K562 (cell line): Measurements from ENCODE around the gene GPR176. TPM values are rescaled to one million over a fixed set of nuclear protein-coding genes. Genes with fewer than 3 reads are reported as not detected.

Source experiments
- ATAC-seq: fragments of 200-7000 bp; cut with Tn5 transposase; 3 replicates; pipeline ENCODE4 v1.9.1; 2020; ENCODE audit warnings: moderate library complexity
- BruUV-seq: library from RNA; stranded (reverse); fragments of 400-500 nt; replicated peaks from 2 replicates; lab custom pipeline; 2021; lab: Mats Ljungman, UMichigan
- CTCF ChIA-PET: fragments of 300-600 bp; formaldehyde crosslinking; extraction: SDS; loops from one replicate; lab custom pipeline; 2021; ENCODE audit warnings: low intra/inter-chr PET ratio; lab: Yijun Ruan, JAX
- POLR2A ChIA-PET: fragments of 300-600, 350-650 bp; sonication (Branson Sonifier 250); formaldehyde crosslinking; extraction: SDS; loops from one replicate; lab custom pipeline; 2021; ENCODE audit warnings: antibody characterized with exemption, inconsistent platforms; lab: Yijun Ruan, JAX
- DNase-seq, 4 experiments: peaks; one replicate each; pipeline versions ENCODE4 v3.0.0 to v3.0.0-alpha.2; 2011 to 2018; ENCODE audit warnings: low spot score in 3 of 4, mixed read lengths in 3 of 4; ENCODE audit errors: extremely low read depth in 1 of 4
- FAIRE-seq: peaks from 2 replicates; lab custom pipeline; 2011; peaks lifted over from hg19 to GRCh38; lab: Jason Lieb, UNC
- H2AFZ ChIP-seq: 2 replicates; pipeline ENCODE4 v1.6.0; 2011; ENCODE audit warnings: low read depth, low read length, control low read depth, inconsistent platforms
- H3K27ac ChIP-seq: fragments of 200-600 bp; 3 replicates; pipeline ENCODE4 v1.8.0; 2011; ENCODE audit warnings: low read depth, mild to moderate bottlenecking, control low read depth, inconsistent platforms, low read length, moderate library complexity, mixed read lengths; ENCODE audit errors: extremely low read depth
- H3K27me3 ChIP-seq, 2 experiments: fragments of 300-600 bp in 1 of 2; 2 replicates in 1 of 2; 3 replicates in 1 of 2; pipeline versions ENCODE4 v1.6.0 to v1.8.0; 2011; ENCODE audit warnings: inconsistent platforms in 2 of 2, low read length in 2 of 2, mild to moderate bottlenecking in 1 of 2, mixed read lengths in 1 of 2, moderate library complexity in 1 of 2; ENCODE audit not compliant: control insufficient read depth in 2 of 2, insufficient read depth in 2 of 2
- H3K36me3 ChIP-seq: fragments of 300-600 bp; 3 replicates; pipeline ENCODE4 v1.8.0; 2011; ENCODE audit warnings: mild to moderate bottlenecking, low read length, inconsistent platforms; ENCODE audit not compliant: control insufficient read depth, insufficient read depth
- H3K4me1 ChIP-seq, 2 experiments: fragments of 200-600 bp in 1 of 2; replicated peaks in 1 of 2; 2 replicates in 1 of 2; 3 replicates in 1 of 2; pipeline versions ENCODE4 v1.5.1 to v1.8.0; 2011; ENCODE audit warnings: inconsistent platforms in 2 of 2, low read length in 2 of 2, mild to moderate bottlenecking in 1 of 2, mixed read lengths in 1 of 2, moderate library complexity in 1 of 2; ENCODE audit not compliant: control insufficient read depth in 2 of 2, insufficient read depth in 2 of 2
- H3K4me2 ChIP-seq: 2 replicates; pipeline ENCODE4 v1.6.1; 2011; ENCODE audit warnings: low read length, control low read depth, inconsistent platforms, mixed read lengths; ENCODE audit not compliant: insufficient read depth
- H3K4me3 ChIP-seq: fragments of 200-600 bp; sonication (generic), shearing (Covaris generic); 2 replicates; pipeline ENCODE4 v1.5.1; 2016; ENCODE audit warnings: control low read depth, inconsistent platforms
- H3K79me2 ChIP-seq: fragments of 200-600 bp; 3 replicates; pipeline ENCODE4 v1.8.0; 2011; ENCODE audit warnings: low read length, inconsistent platforms; ENCODE audit not compliant: control insufficient read depth, insufficient read depth
- H3K9ac ChIP-seq, 2 experiments: 2 replicates each; pipeline versions ENCODE4 v1.6.0 to v1.6.1; 2011; ENCODE audit warnings: low read depth in 2 of 2, low read length in 2 of 2, control low read depth in 1 of 2, inconsistent platforms in 1 of 2, mild to moderate bottlenecking in 1 of 2, mixed read lengths in 1 of 2; ENCODE audit not compliant: insufficient read depth in 1 of 2
- H3K9me1 ChIP-seq: one replicate; pipeline ENCODE4 v1.6.0; 2011; ENCODE audit warnings: inconsistent platforms, mild to moderate bottlenecking, low read length, moderate library complexity; ENCODE audit not compliant: control insufficient read depth, insufficient read depth
- H3K9me3 ChIP-seq: replicated peaks from 2 replicates; pipeline ENCODE4 v1.5.1; 2011; ENCODE audit warnings: low read depth, low read length, inconsistent platforms; ENCODE audit not compliant: control insufficient read depth, insufficient read depth
- H4K20me1 ChIP-seq: replicated peaks from 2 replicates; pipeline ENCODE4 v1.6.1; 2011; ENCODE audit warnings: low read length, inconsistent platforms, mixed read lengths; ENCODE audit not compliant: control insufficient read depth, insufficient read depth
- ARNT ChIP-seq, 2 experiments: fragments of 450-650 bp; IDR thresholded peaks; 2 replicates each; pipeline ENCODE4 v1.6.1; 2016; ENCODE audit warnings: mild to moderate bottlenecking in 1 of 2
- E4F1 ChIP-seq: fragments of 250-450 bp; sonication (Bioruptor Pico); IDR thresholded peaks from 2 replicates; pipeline ENCODE4 v1.5.0; 2021; ENCODE audit warnings: mild to moderate bottlenecking, borderline replicate concordance
- ELF1 ChIP-seq: fragments of 200-800 bp; sonication (Bioruptor generic); IDR thresholded peaks from 2 replicates; pipeline ENCODE4 v1.6.1; 2016; ENCODE audit warnings: missing genetic modification characterization, missing compliant biosample characterization
- NRF1 ChIP-seq, 2 experiments: fragments of 450-650 bp; IDR thresholded peaks in 1 of 2; conservative IDR thresholded peaks in 1 of 2; 2 replicates each; pipeline ENCODE4 v1.6.1; 2014; ENCODE audit warnings: mild to moderate bottlenecking in 2 of 2
- RBM15 ChIP-seq: fragments of 200-400 bp; formaldehyde crosslinking; IDR thresholded peaks from 2 replicates; pipeline ENCODE4 v1.6.1; 2018; ENCODE audit warnings: mild to moderate bottlenecking, low read length, moderate library complexity; ENCODE audit not compliant: insufficient read depth
- RBM22 ChIP-seq: fragments of 200-400 bp; formaldehyde crosslinking; IDR thresholded peaks from 2 replicates; pipeline ENCODE4 v1.6.1; 2018; ENCODE audit warnings: low read length, low read depth; ENCODE audit not compliant: poor library complexity, severe bottlenecking
- TBP ChIP-seq: optimal IDR thresholded peaks from 2 replicates; pipeline ENCODE3; 2011; ENCODE audit warnings: low read depth, low read length, improper control_type of control experiment
- WHSC1 ChIP-seq: IDR thresholded peaks from one replicate; pipeline ENCODE4 v1.6.1; 2012; ENCODE audit warnings: low read length, control low read depth, inconsistent platforms
- ZNF75A ChIP-seq: fragments of 450-650 bp; formaldehyde crosslinking; IDR thresholded peaks from 2 replicates; pipeline ENCODE4 v1.4.0; 2020; ENCODE audit warnings: mild to moderate bottlenecking
- ZSCAN32 ChIP-seq: fragments of 450-650 bp; formaldehyde crosslinking; IDR thresholded peaks from 2 replicates; pipeline ENCODE4 v1.4.0; 2020; ENCODE audit warnings: mild to moderate bottlenecking, moderate library complexity
- WGBS: fragments of 100-300 bp; shearing (Covaris generic); methylation state at CpG from one replicate; pipeline ENCODE4 v1.1.6; 2016; ENCODE audit warnings: low coverage, mixed read lengths; ENCODE audit not compliant: insufficient coverage; ENCODE audit errors: missing lambda C conversion rate; 5-methylcytosine and 5-hydroxymethylcytosine counted together
- in situ Hi-C: fragments of 300-500 bp; cut with MboI; formaldehyde crosslinking; loops from 4 replicates; pipeline ENCODE4 v1.15.0; 2018; ENCODE audit warnings: inconsistent platforms, mixed read lengths
- intact Hi-C: fragments of 100-400 bp; cut with micrococcal nuclease; formaldehyde crosslinking; loops from 2 replicates; pipeline ENCODE4 v1.14.2; 2022
- polyA plus RNA-seq, 8 experiments: library from polyadenylated mRNA; depleted of rRNA in 4 of 8; stranded (reverse) in 5 of 8; unstranded in 3 of 8; fragments of >200 nt; fragmentation: Nextera tagmentation in 2 of 8; fragmentation: Illumina TruSeq in 1 of 8; extraction: Ambion mirVana in 2 of 8; extraction: Trizol in 1 of 8; gene quantifications; 2 replicates each; pipeline versions ENCODE4 v1.2.1 to v1.2.3, GENCODE V29; 2011 to 2014; ENCODE audit warnings: inconsistent platforms in 1 of 8, missing spikeins in 1 of 8
- total RNA-seq, 7 experiments: library from RNA; depleted of rRNA in 6 of 7; stranded (reverse); fragments of >200 nt in 6 of 7; fragmentation: Illumina TruSeq in 2 of 7; extraction: Trizol in 2 of 7; gene quantifications; 2 replicates each; pipeline versions ENCODE4 v1.2.1 to v1.2.3, GENCODE V29; 2011 to 2021; ENCODE audit warnings: low replicate concordance in 1 of 7

Gene GPR176
- total and polyA plus RNA-seq, 9 of the 15 experiments (the other 6 are each of a cell fraction or from before 2014, with no cell fraction given) = 0.03 to 1.2 (median 0.76) TPM

GRCh38 chr15:39939487-39940452 lies 19.7 kb upstream of the GPR176 start:
- Histone ChIP-seq H3K4me2 (no peak overlapping the region), H4K20me1 (no peaks in the 10 kb centered on the region)

More at GRCh38 chr15:39939487-39940452, 19.7 kb upstream of the GPR176 start:
- Histone ChIP-seq H3K4me1 (no peaks in the 10 kb centered on the region; a peak in 1 of 5 replicates), H3K27ac (no peak overlapping the region), H2AFZ (no peak overlapping the region), H3K27me3 (no peaks in the 10 kb centered on the region), H3K9ac (no peak overlapping the region), H3K9me3 (no peaks in the 10 kb centered on the region), H3K36me3 (peaks cover 57% of the 10 kb centered on the region; the same call in 2 of the 3 replicates), H3K79me2 (peaks cover 24% of the 10 kb centered on the region), H3K9me1 (no peaks in the 10 kb centered on the region), H3K4me3 (no peak overlapping the region)
- FAIRE-seq (no peak), DNase-seq (no peak), ATAC-seq (no peak)
- BruUV-seq = no TSS peak
- in situ Hi-C loops = no loop called here
- intact Hi-C loops = no loop called here
- ChIA-PET POLR2A (interaction anchor here (0.6 kb wide), 1 partner anchor 17 kb away, joined by 3 read pairs; no protein-coding TSS in a partner anchor), CTCF (no interaction called here)
- no peak for TF ChIP-seq TBP
- TF ChIP-seq E4F1 (CRISPR knock-in tag) = no peak
- TF ChIP-seq ELF1 (tag) = no peak
- TF ChIP-seq ZSCAN32 (CRISPR knock-in tag) = no peak
- TF ChIP-seq ARNT (IDR thresholded peaks at IDR 0.05) = no peak
- TF ChIP-seq WHSC1 = no peak
- TF ChIP-seq RBM15 = no peak
- TF ChIP-seq RBM22 = no peak
- no peak for TF ChIP-seq ZNF75A (CRISPR knock-in tag)
- no peak for TF ChIP-seq NRF1 (conservative IDR thresholded peaks at IDR 0.05 in 1 of 2, IDR thresholded peaks at IDR 0.05 in 1 of 2)
- WGBS = 82% methylated on average over 6 of the region's 6 CpGs
